ENCODE data around the gene RNF224. TPM values are rescaled to one million over a fixed set of nuclear protein-coding genes. Genes with fewer than 3 reads are reported as not detected.

Gene RNF224
- total RNA-seq, 2 experiments from 2014 or later = 0.14 TPM; not detected in 1

GRCh38 chr9:137272241-137273094 lies 45.2 kb downstream of the RNF224 start:
- Mint-ChIP-seq H3K27ac (no peak overlapping the region), H3K36me3 (ENCODE audit: low read depth) (peaks cover 31% of the 10 kb centered on the region), H3K9me3 (no peaks in the 10 kb centered on the region), H3K4me3 (no peak overlapping the region), H3K4me1 (ENCODE audit: low read depth) (peaks cover 23% of the 10 kb centered on the region), H3K27me3 (peaks cover 7% of the 10 kb centered on the region)
- H3K4me3 ChIP-seq (ENCODE audit: low read length) = no peak overlapping the region
- ATAC-seq (ENCODE audit: poor library complexity) = no peak
- intact Hi-C loops (cut with DNase I, micrococcal nuclease) = no loop called here
- peaks cover 32% of the 10 kb centered on the region for H3K4me1 ChIP-seq (ENCODE audit: insufficient read depth, low read length)
- no peak overlapping the region for H3K27ac ChIP-seq (ENCODE audit: low read depth in 1 of 2, low read length in 2 of 2)
- no peaks in the 10 kb centered on the region for H3K9me3 ChIP-seq (ENCODE audit: control insufficient read depth in 1 of 2, insufficient read depth in 1 of 2, low read length in 2 of 2)
- peaks cover 6 to 7% of the 10 kb centered on the region in 2 experiments for H3K27me3 ChIP-seq (ENCODE audit: control insufficient read depth in 1 of 2, insufficient read depth in 2 of 2, low read length in 2 of 2)
- ChIA-PET CTCF (no interaction called here), POLR2A (interaction anchor here (1.1 kb wide), 1 partner anchor 10 kb away, joined by 3 read pairs; no protein-coding TSS in a partner anchor)
- TF ChIP-seq CTCF (IDR thresholded peaks at IDR 0.05) = no peak
- DNase-seq = no peak
- peaks cover 34% of the 10 kb centered on the region for H3K36me3 ChIP-seq (ENCODE audit: insufficient read depth, low read length)

- Mint-ChIP-seq H3K9me3 (no peaks in the 10 kb centered on the region), H3K36me3 (ENCODE audit: low read depth) (peaks cover 27% of the 10 kb centered on the region), H3K4me1 (ENCODE audit: low read depth) (peaks cover 23% of the 10 kb centered on the region), H3K27ac (no peak overlapping the region), H3K27me3 (peaks cover 7% of the 10 kb centered on the region), H3K4me3 (no peak overlapping the region)
- no peak for TF ChIP-seq CTCF (IDR thresholded peaks at IDR 0.05)
- Histone ChIP-seq H3K9me3 (ENCODE audit: control insufficient read depth in 1 of 2, insufficient read depth in 1 of 2, low read length in 2 of 2) (no peaks in the 10 kb centered on the region), H3K4me3 (ENCODE audit: low read length) (no peak overlapping the region), H3K4me1 (ENCODE audit: insufficient read depth, low read length) (peaks cover 38% of the 10 kb centered on the region), H3K36me3 (ENCODE audit: insufficient read depth, low read length) (peaks cover 30% of the 10 kb centered on the region), H3K27ac (ENCODE audit: low read depth in 1 of 2, low read length in 2 of 2) (no peak overlapping the region), H3K27me3 (ENCODE audit: control insufficient read depth in 1 of 2, insufficient read depth in 2 of 2, low read length in 2 of 2) (peaks cover 7% of the 10 kb centered on the region in 2 experiments)
- DNase-seq (no peak), ATAC-seq (ENCODE audit: poor library complexity) (no peak)
- POLR2A ChIA-PET = interaction anchor here (1.1 kb wide), 1 partner anchor 9 kb away, joined by 3 read pairs; no protein-coding TSS in a partner anchor
- CTCF ChIA-PET = interaction anchor here (0.5 kb wide), 1 partner anchor 142 kb away, joined by 3 read pairs; no protein-coding TSS in a partner anchor
- intact Hi-C loops (cut with DNase I, micrococcal nuclease) = no loop called here
These were observed 45.8 kb downstream of the RNF224 start for GRCh38 chr9:137273095-137273490.

GRCh38 chr9:137273611-137274320 lies 46.5 kb downstream of the RNF224 start:
- peaks cover 7% of the 10 kb centered on the region for H3K27me3 Mint-ChIP-seq
- H3K4me1 Mint-ChIP-seq (ENCODE audit: low read depth) = peaks cover 23% of the 10 kb centered on the region
- H3K36me3 ChIP-seq (ENCODE audit: insufficient read depth, low read length) = peaks cover 26% of the 10 kb centered on the region
- DNase-seq (no peak), ATAC-seq (ENCODE audit: poor library complexity) (no peak)
- peaks cover 7% of the 10 kb centered on the region in 2 experiments for H3K27me3 ChIP-seq (ENCODE audit: control insufficient read depth in 1 of 2, insufficient read depth in 2 of 2, low read length in 2 of 2)
- peaks cover 20% of the 10 kb centered on the region for H3K36me3 Mint-ChIP-seq (ENCODE audit: low read depth)
- no peaks in the 10 kb centered on the region for H3K9me3 Mint-ChIP-seq
- H3K27ac Mint-ChIP-seq = no peak overlapping the region
- H3K4me3 Mint-ChIP-seq = no peak overlapping the region
- no peak for TF ChIP-seq CTCF (IDR thresholded peaks at IDR 0.05)
- CTCF ChIA-PET = interaction anchor here (0.5 kb wide), 1 partner anchor 143 kb away, joined by 3 read pairs; no protein-coding TSS in a partner anchor
- no peak overlapping the region for H3K27ac ChIP-seq (ENCODE audit: low read depth in 1 of 2, low read length in 2 of 2)
- peaks cover 41% of the 10 kb centered on the region for H3K4me1 ChIP-seq (ENCODE audit: insufficient read depth, low read length)
- H3K9me3 ChIP-seq (ENCODE audit: control insufficient read depth in 1 of 2, insufficient read depth in 1 of 2, low read length in 2 of 2) = no peaks in the 10 kb centered on the region
- no peak overlapping the region for H3K4me3 ChIP-seq (ENCODE audit: low read length)
- intact Hi-C loops (cut with DNase I, micrococcal nuclease) = no loop called here
- POLR2A ChIA-PET = interaction anchor here (0.9 kb wide), 1 partner anchor 33 kb away, joined by 3 read pairs; no protein-coding TSS in a partner anchor
